HUES64 (cell line): ENCODE data around the gene ZNF526.

Source experiments
- H3K27ac ChIP-seq: 2 replicates; pipeline ENCODE4 v1.7.0; 2013; ENCODE audit warnings: low read depth, low read length, inconsistent platforms
- H3K27me3 ChIP-seq: 2 replicates; pipeline ENCODE4 v1.6.1; 2013; ENCODE audit warnings: mild to moderate bottlenecking, low read length; ENCODE audit not compliant: insufficient read depth
- H3K36me3 ChIP-seq: 2 replicates; pipeline ENCODE4 v1.6.1; 2013; ENCODE audit warnings: mild to moderate bottlenecking, low read length; ENCODE audit not compliant: insufficient read depth
- H3K4me1 ChIP-seq: 2 replicates; pipeline ENCODE4 v1.6.1; 2013; ENCODE audit warnings: mild to moderate bottlenecking, low read length, moderate library complexity; ENCODE audit not compliant: insufficient read depth
- H3K4me3 ChIP-seq: 2 replicates; pipeline ENCODE4 v1.5.1; 2013; ENCODE audit warnings: mild to moderate bottlenecking, low read length, moderate library complexity
- H3K9ac ChIP-seq: 2 replicates; pipeline ENCODE4 v1.6.1; 2013; ENCODE audit warnings: mild to moderate bottlenecking, low read depth, low read length
- H3K9me3 ChIP-seq: 2 replicates; pipeline ENCODE4 v1.6.1; 2013; ENCODE audit warnings: low read depth, low read length; ENCODE audit not compliant: insufficient read depth
- WGBS: fragments of 150-250, 120-280 bp; methylation state at CpG from one replicate; pipeline ENCODE4 v1.1.7; 2013; ENCODE audit warnings: missing lambda C conversion rate; 5-methylcytosine and 5-hydroxymethylcytosine counted together

Gene ZNF526

DNA sequence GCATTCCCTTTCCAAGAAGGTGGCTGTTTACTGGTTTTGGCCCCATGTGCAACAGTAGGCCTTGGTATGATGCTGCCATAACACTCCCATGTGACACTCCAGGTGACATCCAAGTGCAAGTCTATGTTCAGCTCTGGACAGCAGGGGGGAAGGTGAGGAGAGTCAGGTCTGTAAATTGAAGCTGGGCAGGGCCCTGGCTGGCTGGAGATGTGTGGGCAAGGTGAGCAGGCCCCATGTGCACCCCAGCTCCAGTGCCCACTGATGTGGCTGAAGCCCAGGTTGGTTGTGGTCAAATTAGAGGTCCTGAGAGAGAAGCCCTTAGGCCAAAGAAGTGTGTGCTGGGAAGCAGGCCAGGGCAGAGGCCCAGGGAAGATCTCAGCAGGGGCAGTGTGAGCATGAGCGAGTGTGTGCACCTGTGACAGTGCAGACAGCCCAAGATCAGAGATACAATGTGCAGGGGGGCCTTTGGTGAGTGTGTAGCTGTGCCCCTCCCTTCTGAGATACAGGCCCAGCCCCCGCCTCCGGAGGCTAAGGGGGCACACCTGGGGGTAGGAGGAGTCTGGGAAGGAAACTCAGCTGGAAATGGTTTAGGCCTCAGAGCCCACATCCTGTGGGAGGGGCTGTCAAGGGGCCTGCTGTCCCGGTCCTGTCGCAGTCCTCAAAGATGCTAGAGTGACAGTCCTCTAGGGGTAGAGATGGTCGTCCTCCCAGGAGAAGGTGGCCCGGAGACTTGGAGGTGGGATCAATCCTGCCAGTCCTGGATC lies 21.3 kb upstream of the ZNF526 start:
- Histone ChIP-seq H3K9me3 (no peaks in the 10 kb centered on the region), H3K36me3 (peaks cover 51% of the 10 kb centered on the region), H3K9ac (no peak overlapping the region), H3K4me3 (no peak overlapping the region), H3K4me1 (peaks cover 5% of the 10 kb centered on the region; the same call in 1 of the 2 replicates), H3K27me3 (no peaks in the 10 kb centered on the region), H3K27ac (no peak overlapping the region)
- 71% methylated on average over 7 of the region's 7 CpGs for WGBS

DNA sequence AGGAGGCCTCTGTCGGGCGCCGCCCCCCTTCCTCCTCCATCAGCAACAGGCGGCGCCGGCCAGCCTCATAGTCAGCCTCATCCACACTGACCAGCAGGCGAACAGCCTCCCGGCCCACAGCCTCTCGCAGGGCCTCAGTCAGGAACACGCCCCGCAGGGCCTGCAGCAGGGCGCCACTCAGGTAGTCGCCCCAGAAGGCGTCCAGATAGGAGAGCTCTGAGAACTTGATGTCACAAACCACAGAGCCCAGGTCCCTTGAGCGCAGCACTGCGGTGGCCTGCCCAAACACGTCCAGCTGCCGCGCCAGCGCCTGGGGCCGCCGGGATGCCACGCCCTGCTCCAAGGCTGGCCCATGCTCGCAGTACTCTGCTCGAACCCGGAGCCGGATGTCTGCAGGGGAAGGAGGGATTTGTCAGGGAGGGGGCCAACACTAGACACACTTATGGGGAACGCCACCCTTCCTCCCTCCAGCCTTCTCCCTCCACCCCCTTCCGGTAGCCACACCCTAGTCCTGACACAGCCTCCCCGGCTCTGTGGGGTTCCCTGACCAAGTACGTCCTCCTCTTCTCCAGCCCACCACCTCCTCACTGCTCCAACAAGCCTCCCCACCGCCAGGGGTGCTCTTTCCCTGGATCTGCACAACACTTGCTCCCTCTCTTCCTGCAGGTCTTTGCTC lies 20.5 kb upstream of the ZNF526 start:
- Histone ChIP-seq H3K4me3 (no peak overlapping the region), H3K27ac (no peak overlapping the region; the same call in 1 of the 2 replicates), H3K4me1 (peaks cover 5% of the 10 kb centered on the region; the same call in 1 of the 2 replicates), H3K9me3 (no peaks in the 10 kb centered on the region), H3K27me3 (no peaks in the 10 kb centered on the region), H3K36me3 (peaks cover 57% of the 10 kb centered on the region), H3K9ac (no peak overlapping the region)
- 83% methylated on average over 32 of the region's 32 CpGs for WGBS

DNA sequence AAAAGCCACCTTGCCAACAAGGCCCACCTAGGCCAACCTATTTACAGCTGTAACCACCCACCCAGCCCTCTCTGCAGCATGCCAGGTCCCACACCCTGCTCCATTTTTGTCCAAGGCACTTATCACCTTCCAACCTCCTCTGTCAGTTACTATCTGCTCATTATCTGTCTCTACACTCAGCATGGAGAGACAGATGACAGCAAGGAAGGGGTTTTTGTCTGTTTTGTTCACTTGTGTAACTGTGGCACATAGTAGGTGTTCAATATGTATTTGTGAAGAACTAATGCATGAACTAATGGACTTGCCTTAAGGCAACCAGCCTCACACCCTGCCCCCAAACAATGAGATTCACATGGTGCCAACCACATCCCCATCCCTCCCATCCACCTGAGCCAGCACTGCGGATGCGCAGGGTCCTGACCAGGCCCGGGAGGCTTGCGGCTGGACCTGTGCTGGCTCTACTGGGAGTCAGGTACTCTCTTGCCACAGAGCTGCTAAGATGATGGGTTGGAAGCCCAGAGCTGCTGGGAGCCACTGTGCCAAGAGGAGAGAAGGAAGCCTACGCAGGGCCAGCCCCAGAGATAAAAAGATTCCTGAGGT lies 19.9 kb upstream of the ZNF526 start:
- no peaks in the 10 kb centered on the region for H3K9me3 ChIP-seq
- peaks cover 57% of the 10 kb centered on the region for H3K36me3 ChIP-seq
- no peak overlapping the region for H3K9ac ChIP-seq
- H3K4me3 ChIP-seq = no peak overlapping the region
- no peaks in the 10 kb centered on the region for H3K27me3 ChIP-seq
- H3K27ac ChIP-seq = no peak overlapping the region
- peaks cover 9% of the 10 kb centered on the region; the same call in 1 of the 2 replicates for H3K4me1 ChIP-seq
- 83% methylated on average over 5 of the region's 5 CpGs for WGBS

DNA sequence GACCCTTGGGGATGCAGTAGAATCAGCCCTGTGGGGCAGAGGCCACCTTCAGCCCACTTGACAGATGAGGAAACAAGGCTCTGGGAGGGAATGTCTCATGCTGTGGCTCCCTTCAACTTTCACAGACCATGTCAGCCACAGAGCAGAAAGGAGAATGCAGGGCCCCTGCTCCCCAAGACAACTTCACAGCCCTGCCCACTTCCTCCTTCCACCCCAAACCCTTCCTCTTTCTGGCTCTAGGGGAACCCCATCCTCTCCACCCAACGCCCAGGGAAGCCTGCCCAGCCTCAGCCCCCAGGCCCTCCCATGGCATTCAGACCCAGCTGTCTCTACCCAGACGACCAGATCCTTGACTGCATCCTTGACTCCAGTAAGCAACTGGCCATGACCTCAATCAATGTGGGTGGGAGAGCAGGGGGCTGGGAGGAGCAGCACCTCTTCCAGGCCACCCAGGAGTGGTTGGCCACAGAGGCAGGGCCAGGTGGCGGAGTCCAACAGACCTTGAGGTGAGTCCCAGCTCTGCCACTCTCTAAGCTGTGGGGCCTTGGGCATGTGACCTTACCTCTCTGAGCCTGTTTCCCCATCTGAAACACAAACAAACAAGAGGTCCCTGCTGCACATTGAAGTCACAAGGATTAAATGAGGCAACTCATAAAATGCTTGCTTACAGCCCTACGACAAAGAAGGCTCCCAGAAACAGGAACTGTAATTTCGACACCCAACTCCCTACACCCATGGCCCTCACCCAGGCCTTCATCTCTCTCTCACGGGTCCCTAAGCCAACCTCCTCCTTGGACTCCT lies 18.4 kb upstream of the ZNF526 start:
- no peak overlapping the region for H3K9ac ChIP-seq

DNA sequence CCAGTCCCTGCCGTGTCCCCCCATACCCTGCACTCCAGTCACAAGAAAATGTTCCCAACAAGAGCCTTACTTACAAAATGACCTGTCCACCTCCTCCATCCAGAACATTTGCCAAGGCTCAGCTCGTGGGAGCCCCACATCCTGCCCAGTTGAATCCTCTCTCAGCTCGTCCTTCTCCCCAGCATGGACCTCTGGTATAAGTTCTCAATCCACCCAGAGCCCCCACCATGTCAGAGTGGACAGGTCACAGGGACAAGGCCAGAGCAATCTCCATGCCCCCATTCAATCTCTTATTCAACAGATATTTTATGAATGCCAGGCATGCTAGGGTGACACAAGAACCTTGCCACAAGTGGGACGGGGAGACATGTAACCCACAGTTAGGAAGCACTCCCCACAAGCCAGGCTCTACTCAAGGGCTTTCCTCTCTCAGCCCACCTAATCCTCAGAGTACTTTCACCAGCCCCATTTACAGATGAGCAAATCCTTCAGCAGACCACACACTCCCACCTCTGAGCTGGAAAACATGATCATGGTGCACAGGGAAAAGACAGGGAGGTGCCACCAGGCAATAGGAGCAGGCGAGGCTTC lies 17.7 kb upstream of the ZNF526 start:
- peaks cover 76% of the 10 kb centered on the region for H3K36me3 ChIP-seq
- no peak overlapping the region for H3K9ac ChIP-seq
- H3K9me3 ChIP-seq = no peaks in the 10 kb centered on the region
- no peak overlapping the region for H3K27ac ChIP-seq
- WGBS = 88% methylated on average over 5 of the region's 5 CpGs
- H3K27me3 ChIP-seq = no peaks in the 10 kb centered on the region
- 0 out of 2 replicates have a peak, but pooled peaks cover 3% of the 10 kb centered on the region for H3K4me1 ChIP-seq
- no peak overlapping the region for H3K4me3 ChIP-seq

More for the DNA sequence above, 18.4 kb upstream of the ZNF526 start:
- no peak overlapping the region for H3K27ac ChIP-seq
- H3K9me3 ChIP-seq = no peaks in the 10 kb centered on the region
- H3K36me3 ChIP-seq = peaks cover 69% of the 10 kb centered on the region
- peaks cover 9% of the 10 kb centered on the region; the same call in 1 of the 2 replicates for H3K4me1 ChIP-seq
- 87% methylated on average over 6 of the region's 6 CpGs for WGBS
- H3K4me3 ChIP-seq = no peak overlapping the region
- no peaks in the 10 kb centered on the region for H3K27me3 ChIP-seq

DNA sequence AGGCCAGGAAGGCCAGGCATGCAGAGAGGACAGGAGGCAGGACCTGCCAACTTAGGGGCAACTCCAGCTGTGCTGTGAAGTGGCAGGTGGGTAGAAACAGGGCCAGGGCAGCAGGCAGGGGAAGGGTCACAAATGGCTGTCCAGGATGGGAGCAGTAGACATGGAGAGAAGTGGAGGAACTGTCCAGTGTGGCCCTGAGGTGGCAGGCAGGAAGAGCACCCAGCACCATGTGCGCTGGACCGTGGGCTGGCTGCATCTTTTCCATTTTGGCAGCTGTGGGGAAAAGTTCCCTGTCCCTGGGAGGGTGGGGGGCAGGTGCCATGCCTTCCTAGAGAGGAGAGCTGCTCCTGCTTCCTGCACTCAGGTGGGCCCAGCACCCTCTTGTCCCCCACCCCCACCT lies 16.4 kb upstream of the ZNF526 start:
- H3K27me3 ChIP-seq = no peaks in the 10 kb centered on the region
- H3K9ac ChIP-seq = no peak overlapping the region
- no peak overlapping the region for H3K27ac ChIP-seq
- H3K36me3 ChIP-seq = peaks cover 82% of the 10 kb centered on the region
- H3K4me3 ChIP-seq = no peak overlapping the region
- H3K4me1 ChIP-seq = 0 out of 2 replicates have a peak, but pooled peaks cover 3% of the 10 kb centered on the region
- WGBS = 95% methylated on average over 2 of the region's 2 CpGs
- no peaks in the 10 kb centered on the region for H3K9me3 ChIP-seq

DNA sequence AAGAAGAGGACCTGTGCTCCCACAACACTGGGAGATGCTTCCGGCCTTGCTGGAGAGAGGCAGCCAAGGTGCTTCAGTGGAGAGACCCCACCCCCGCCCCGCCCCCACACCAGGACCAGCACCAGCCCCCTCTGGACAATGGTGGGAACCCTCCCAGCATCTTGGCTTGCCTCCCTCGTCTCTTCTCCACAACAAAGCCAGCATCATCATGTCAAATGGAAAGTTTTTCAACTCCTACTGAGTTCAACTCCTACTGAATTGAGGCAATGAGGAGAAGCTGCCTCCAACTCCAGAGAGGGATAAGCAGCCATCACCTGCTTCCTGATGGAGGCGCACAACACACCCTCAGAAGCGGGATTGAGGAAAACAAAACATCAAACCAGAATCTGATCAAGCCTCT lies 15.4 kb upstream of the ZNF526 start:
- Histone ChIP-seq H3K4me3 (no peak overlapping the region), H3K36me3 (peaks cover 81% of the 10 kb centered on the region), H3K27ac (no peak overlapping the region; the same call in 1 of the 2 replicates), H3K27me3 (no peaks in the 10 kb centered on the region), H3K4me1 (0 out of 2 replicates have a peak, but pooled peaks cover 3% of the 10 kb centered on the region), H3K9me3 (no peaks in the 10 kb centered on the region), H3K9ac (no peak overlapping the region)
- 65% methylated on average over 4 of the region's 6 CpGs for WGBS

DNA sequence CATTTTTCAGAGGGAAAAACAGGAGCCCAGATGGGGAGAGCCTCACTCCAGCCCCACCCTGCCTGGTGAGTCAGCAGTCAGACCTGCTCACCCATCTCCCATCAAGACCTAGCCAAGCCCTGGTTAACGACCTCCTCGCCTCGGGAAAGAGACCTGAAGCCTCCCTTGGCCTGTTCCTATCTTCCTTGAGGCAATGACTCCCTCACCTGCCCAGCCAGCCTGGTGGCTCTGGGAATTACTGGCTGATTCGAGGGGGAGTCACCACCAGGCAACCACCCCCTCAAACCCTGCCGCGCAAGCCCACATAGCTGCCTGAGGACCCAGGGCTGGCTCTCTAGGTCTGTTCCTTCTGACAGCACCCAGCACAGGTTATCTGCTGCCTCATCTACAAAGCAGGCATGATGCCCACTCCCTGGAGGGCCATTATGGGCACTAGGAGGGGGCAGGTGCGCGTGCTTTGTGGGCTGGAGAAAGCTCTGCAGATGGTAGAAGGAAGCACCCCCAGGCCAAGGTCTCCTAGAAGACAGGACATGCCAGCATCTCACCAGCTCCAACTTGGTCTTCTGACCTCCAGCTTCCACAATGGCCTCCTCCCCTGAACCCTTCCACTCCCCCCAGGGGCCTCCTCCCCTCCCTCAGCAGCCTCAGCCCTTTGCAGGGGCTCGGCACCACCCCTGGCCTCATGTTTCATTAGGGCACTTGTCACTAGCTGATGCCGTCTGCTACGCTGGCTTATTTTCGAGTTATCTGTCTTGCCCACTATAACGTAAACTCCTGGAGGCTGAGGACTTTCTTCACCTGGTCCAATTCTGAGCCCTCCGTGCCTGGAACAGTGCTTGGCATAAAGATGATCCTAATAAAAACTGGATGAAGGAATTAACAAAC lies 13.0 kb upstream of the ZNF526 start:
- Histone ChIP-seq H3K27ac (no peak overlapping the region), H3K9me3 (no peaks in the 10 kb centered on the region), H3K4me1 (0 out of 2 replicates have a peak, but pooled peaks cover 3% of the 10 kb centered on the region), H3K27me3 (no peaks in the 10 kb centered on the region), H3K4me3 (no peak overlapping the region), H3K36me3 (peaks cover 83% of the 10 kb centered on the region), H3K9ac (no peak overlapping the region)
- 93% methylated on average over 14 of the region's 14 CpGs for WGBS

DNA sequence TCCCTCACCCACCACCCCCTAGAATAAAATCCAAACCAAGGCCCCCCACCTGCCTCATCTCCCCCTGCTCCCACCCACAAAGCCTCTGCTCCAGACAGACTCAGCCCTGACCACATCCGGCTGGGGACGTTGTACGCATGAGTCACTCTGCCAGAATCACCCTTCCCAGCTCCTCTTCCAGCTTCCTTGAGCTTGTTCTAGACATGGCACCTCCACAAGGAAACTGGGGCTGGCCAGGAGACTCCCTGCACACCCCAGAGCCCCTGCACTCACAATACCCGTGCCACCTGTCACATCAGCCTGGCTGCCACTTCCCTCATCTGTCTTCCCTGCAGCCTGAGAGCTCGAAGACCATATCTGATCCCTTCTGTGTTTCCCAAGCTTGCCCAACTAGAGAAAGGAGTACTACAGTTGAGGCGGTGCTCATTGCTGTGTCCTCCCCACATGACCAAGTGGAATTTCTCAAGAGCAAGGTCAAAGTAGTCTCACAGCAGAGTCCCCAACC lies 12.3 kb upstream of the ZNF526 start:
- 91% methylated on average over 6 of the region's 6 CpGs for WGBS

More for the DNA sequence above, 12.3 kb upstream of the ZNF526 start:
- Histone ChIP-seq H3K4me3 (no peak overlapping the region), H3K4me1 (0 out of 2 replicates have a peak, but pooled peaks cover 3% of the 10 kb centered on the region), H3K36me3 (peaks cover 80% of the 10 kb centered on the region), H3K27me3 (no peaks in the 10 kb centered on the region), H3K9ac (no peak overlapping the region), H3K27ac (no peak overlapping the region), H3K9me3 (no peaks in the 10 kb centered on the region)
